ENCODE results near the gene SPDEF. TPM values are rescaled to one million over a fixed set of nuclear protein-coding genes. Genes with fewer than 3 reads are reported as not detected.

The SPDEF gene
- total RNA-seq, 1 donor from 2014 or later, result 1.6 TPM

DNA sequence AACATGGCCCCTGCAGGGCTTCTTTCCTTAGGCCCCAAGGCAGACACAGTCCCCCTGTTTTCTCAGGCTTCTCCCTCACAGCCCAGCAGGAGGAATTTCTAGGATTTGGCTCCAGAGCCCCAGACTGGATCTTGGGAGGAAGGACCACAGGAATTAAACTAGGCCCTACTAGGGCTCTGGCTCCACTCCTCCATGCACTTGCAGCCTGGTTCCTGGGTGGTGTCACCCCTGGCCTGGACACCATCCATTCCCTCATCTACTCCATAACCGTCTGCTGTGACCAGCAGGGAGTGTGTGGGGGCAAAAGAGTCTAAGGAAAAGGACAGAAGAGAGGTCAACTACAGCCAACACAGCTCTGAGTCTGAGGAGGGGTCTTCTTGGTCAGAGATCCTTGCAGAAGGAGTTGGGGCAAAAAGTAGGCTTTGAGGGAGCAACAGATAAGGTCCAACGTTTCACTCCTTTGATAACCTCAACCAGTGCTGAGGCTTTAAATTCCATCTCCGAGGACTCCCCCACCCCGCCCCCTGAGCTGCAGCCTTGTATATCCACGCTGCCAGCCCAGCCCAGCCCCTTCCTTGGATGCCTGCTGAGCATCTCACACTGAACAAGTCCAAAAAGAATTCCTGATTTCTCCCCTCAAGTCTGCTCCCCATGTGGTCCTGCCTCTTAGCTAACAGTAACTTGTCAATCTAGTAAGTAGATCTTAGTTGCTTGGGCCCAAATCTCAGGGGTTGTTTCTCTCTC, 27.9 kb upstream of the SPDEF start:
- DNase-seq (ENCODE audit: extremely low spot score, unreplicated experiment), result no peak
- H3K4me3 Mint-ChIP-seq, result no peak overlapping the region
- H3K36me3 Mint-ChIP-seq, result peaks cover 3% of the 10 kb centered on the region
- H3K4me1 Mint-ChIP-seq (ENCODE audit: unreplicated experiment), result peaks cover 8% of the 10 kb centered on the region
- H3K9me3 Mint-ChIP-seq, result no peaks in the 10 kb centered on the region
- no peaks in the 10 kb centered on the region for H3K27me3 Mint-ChIP-seq
- H3K27ac Mint-ChIP-seq, result peak overlapping the region; percentile 52
- TF ChIP-seq, protein P1, sequence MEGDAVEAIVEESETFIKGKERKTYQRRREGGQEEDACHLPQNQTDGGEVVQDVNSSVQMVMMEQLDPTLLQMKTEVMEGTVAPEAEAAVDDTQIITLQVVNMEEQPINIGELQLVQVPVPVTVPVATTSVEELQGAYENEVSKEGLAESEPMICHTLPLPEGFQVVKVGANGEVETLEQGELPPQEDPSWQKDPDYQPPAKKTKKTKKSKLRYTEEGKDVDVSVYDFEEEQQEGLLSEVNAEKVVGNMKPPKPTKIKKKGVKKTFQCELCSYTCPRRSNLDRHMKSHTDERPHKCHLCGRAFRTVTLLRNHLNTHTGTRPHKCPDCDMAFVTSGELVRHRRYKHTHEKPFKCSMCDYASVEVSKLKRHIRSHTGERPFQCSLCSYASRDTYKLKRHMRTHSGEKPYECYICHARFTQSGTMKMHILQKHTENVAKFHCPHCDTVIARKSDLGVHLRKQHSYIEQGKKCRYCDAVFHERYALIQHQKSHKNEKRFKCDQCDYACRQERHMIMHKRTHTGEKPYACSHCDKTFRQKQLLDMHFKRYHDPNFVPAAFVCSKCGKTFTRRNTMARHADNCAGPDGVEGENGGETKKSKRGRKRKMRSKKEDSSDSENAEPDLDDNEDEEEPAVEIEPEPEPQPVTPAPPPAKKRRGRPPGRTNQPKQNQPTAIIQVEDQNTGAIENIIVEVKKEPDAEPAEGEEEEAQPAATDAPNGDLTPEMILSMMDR (conservative IDR thresholded peaks at IDR 0.05), result no peak

DNA sequence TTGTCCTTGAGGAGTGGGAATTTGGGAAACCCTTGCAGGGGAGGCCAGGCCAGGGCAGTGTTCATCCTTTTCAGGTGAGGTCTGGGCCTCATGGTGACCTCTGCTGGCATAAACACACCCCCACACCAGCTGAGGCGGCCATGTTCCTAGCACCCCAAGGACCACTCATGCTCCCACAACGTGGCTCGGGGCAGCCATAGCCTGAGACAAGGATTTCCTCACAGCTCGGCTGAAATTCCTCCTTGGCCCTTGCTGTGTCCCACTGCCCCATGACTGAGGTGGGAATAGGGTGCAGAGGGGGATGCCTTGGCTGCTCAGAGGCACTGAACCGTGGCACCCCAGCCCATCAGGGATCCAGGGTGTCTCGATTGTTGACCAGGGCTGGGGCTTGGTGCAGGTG, 27.3 kb upstream of the SPDEF start:
- Mint-ChIP-seq H3K27ac (no peak overlapping the region), H3K4me3 (no peak overlapping the region), H3K9me3 (no peaks in the 10 kb centered on the region), H3K27me3 (no peaks in the 10 kb centered on the region), H3K36me3 (peaks cover 3% of the 10 kb centered on the region), H3K4me1 (ENCODE audit: unreplicated experiment) (peaks cover 8% of the 10 kb centered on the region)
- TF ChIP-seq, protein P1 (conservative IDR thresholded peaks at IDR 0.05), result no peak
- DNase-seq (ENCODE audit: extremely low spot score, unreplicated experiment), result no peak

DNA sequence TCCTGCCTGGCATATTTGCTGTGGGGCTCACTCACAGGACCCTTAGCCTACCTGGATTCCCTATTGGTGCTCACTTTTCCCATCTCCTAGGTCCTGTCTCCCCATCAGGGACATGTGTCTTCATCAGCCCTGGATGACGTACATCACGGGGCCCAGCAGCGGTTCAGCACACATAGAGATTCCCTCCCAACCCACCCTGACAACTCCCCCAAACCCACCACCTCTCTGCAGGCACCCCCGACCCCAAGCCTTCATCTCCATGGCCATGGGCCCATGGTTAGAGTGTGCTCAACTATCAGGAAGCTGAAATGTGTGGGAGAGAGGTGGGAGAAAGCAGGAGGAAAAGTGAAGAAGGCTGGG, 25.4 kb upstream of the SPDEF start:
- peaks cover 3% of the 10 kb centered on the region for H3K36me3 Mint-ChIP-seq
- H3K4me3 Mint-ChIP-seq, result no peak overlapping the region
- peaks cover 8% of the 10 kb centered on the region for H3K4me1 Mint-ChIP-seq (ENCODE audit: unreplicated experiment)
- no peak overlapping the region for H3K27ac Mint-ChIP-seq
- TF ChIP-seq, protein P1 (conservative IDR thresholded peaks at IDR 0.05), result no peak
- no peak for DNase-seq (ENCODE audit: extremely low spot score, unreplicated experiment)
- H3K9me3 Mint-ChIP-seq, result no peaks in the 10 kb centered on the region
- H3K27me3 Mint-ChIP-seq, result no peaks in the 10 kb centered on the region

DNA sequence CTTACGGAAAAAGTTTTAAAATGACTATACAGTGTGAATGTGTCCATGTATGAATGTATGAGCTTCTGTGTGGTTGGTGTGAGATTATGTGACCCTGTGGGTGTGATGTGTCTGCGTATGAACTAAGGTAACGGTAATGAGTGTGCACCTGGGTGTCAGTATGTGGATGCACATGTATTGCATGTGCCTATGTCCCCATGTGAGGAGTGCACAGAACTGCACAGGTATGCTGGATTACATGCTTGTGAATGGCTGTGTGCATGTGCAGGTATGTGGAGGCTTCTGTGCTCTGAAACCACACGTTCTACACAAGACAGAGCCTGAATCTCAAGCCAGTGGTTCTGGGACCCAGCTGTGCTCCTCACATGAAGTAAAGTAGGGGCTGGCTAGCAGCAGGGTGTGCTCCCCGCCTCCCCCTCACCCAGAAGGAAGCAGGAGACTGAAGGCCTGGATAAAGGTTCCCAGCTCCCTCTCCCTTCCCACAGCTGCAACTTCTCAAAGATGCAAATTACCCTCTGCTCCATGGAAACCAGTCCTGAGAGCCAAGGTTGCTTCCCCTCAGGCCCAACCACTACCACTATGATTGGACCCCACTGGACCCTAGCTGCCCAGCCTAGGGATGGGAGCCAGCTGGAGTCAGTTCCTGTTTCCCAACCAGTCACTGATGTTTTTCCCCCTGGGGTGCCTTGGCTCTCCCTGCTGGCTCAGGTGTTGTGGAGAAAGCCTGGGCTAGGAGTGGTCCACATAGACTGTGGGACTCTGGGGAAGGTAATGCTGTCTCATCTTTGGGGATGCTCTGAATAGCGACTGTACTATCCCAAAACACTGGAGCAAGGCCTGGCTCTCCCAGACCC, 24.8 kb upstream of the SPDEF start:
- H3K36me3 Mint-ChIP-seq, result peaks cover 3% of the 10 kb centered on the region
- H3K4me1 Mint-ChIP-seq (ENCODE audit: unreplicated experiment), result peaks cover 8% of the 10 kb centered on the region
- H3K9me3 Mint-ChIP-seq, result no peaks in the 10 kb centered on the region
- TF ChIP-seq, protein P1 (conservative IDR thresholded peaks at IDR 0.05), result no peak
- no peaks in the 10 kb centered on the region for H3K27me3 Mint-ChIP-seq
- no peak overlapping the region for H3K4me3 Mint-ChIP-seq
- no peak for DNase-seq (ENCODE audit: extremely low spot score, unreplicated experiment)
- no peak overlapping the region for H3K27ac Mint-ChIP-seq

DNA sequence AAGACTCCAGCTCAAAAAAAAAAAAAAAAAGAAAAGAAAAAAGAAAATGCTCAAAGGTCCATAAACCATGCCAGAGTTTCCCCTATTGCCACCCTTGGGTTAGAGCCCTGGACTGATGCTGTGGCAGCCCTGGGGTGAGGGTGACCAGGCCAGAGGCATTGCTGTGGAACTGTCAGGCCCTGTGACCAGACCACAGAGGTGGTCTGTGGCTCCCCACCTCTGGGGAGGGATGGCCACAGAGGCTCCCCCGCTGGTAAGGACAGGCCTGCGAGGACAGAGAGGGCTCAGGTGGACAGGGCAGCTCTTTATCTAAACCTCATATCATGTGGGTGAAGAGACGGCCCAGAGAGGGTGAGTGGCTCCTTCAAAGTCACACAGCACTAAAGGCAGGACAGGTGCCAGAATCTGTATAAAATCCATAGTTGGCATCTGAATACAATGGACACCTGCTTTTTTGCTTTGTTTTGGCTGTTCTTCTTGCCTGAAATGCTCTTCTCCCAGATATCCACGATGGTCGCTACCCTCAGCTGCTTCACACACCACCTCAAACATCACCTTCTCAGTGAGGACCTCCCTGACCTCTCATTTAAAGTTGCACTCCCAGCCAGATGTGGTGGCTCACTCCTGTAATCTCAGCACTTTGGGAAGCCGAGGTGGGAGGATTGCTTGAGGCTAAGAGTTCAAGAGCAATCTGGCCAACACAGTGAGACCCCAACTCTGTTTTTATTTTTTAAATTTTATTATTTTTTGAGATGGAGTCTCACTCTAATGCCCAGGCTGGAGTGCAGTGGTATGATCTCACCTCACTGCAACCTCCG, 22.5 kb upstream of the SPDEF start:
- peaks cover 3% of the 10 kb centered on the region for H3K36me3 Mint-ChIP-seq
- TF ChIP-seq, protein P1 (conservative IDR thresholded peaks at IDR 0.05), result no peak

More for the DNA sequence above, 22.5 kb upstream of the SPDEF start:
- H3K9me3 Mint-ChIP-seq, result no peaks in the 10 kb centered on the region
- H3K27ac Mint-ChIP-seq, result no peak overlapping the region
- H3K27me3 Mint-ChIP-seq, result no peaks in the 10 kb centered on the region
- no peak overlapping the region for H3K4me3 Mint-ChIP-seq
- H3K4me1 Mint-ChIP-seq (ENCODE audit: unreplicated experiment), result no peaks in the 10 kb centered on the region
- DNase-seq (ENCODE audit: extremely low spot score, unreplicated experiment), result no peak

Data from type B pancreatic cell (in vitro differentiated cells).